GM12875 (cell line): ENCODE data around the gene IFNGR1.
"Not testable (repeated sequence)": the region's sequence is repeated elsewhere in the genome, so short reads cannot be mapped to it uniquely, and the experiment has no call there.

ENCODE experiments used
- H3K4me3 ChIP-seq: one replicate; pipeline ENCODE4 v1.5.1; 2011; ENCODE audit warnings: low read depth, low read length, control low read depth
- TF ChIP-seq, protein P1 (sequence below): IDR thresholded peaks from 2 replicates; pipeline ENCODE4 v1.5.1; 2011; ENCODE audit warnings: low read depth, mild to moderate bottlenecking, control low read depth, inconsistent platforms, low read length, moderate library complexity, borderline replicate concordance; ENCODE audit not compliant: insufficient read depth

Gene IFNGR1

DNA sequence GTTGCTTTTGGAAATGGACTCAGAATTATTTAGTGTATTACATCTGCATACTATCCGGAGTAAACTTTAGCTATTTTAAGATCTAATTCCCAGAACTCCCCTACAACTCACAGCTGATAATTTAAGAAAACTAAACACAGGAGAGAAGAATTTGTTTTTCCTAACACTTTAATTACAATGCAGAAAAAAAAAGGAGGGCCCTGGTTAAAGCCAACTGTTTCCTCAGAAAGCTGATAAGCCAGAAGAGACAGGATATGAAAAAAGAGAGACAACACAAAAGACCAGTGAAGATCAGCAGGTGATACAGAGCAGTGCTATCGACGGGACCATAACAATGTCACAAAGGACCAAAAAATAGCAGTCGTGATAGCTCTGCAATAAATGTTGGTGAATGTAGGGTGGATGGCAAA, 5.8 kb downstream of the IFNGR1 start:
- H3K4me3 ChIP-seq, result no peak overlapping the region
- TF ChIP-seq, protein P1, sequence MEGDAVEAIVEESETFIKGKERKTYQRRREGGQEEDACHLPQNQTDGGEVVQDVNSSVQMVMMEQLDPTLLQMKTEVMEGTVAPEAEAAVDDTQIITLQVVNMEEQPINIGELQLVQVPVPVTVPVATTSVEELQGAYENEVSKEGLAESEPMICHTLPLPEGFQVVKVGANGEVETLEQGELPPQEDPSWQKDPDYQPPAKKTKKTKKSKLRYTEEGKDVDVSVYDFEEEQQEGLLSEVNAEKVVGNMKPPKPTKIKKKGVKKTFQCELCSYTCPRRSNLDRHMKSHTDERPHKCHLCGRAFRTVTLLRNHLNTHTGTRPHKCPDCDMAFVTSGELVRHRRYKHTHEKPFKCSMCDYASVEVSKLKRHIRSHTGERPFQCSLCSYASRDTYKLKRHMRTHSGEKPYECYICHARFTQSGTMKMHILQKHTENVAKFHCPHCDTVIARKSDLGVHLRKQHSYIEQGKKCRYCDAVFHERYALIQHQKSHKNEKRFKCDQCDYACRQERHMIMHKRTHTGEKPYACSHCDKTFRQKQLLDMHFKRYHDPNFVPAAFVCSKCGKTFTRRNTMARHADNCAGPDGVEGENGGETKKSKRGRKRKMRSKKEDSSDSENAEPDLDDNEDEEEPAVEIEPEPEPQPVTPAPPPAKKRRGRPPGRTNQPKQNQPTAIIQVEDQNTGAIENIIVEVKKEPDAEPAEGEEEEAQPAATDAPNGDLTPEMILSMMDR, result no peak

DNA sequence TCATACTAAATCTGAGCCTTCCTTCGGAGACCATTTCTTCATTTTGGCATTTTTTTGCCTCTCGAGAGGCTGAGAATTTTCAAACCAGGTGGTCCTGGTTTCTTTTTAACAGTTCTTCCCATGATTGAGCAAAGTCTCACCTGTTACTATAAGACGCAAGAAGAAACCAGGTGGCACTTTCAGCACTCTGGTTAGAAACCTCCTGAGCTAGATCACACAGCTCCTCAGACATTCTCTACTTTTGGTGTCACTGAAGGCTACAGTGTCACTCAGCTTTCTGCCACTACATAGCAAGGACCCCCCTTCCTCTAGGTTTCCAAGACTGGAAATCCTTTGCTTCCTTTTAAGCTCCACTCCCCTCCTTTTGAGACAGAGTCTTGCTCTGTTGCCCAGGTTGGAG, 7.3 kb downstream of the IFNGR1 start:
- TF ChIP-seq, protein P1, result no peak
- no peak overlapping the region for H3K4me3 ChIP-seq

DNA sequence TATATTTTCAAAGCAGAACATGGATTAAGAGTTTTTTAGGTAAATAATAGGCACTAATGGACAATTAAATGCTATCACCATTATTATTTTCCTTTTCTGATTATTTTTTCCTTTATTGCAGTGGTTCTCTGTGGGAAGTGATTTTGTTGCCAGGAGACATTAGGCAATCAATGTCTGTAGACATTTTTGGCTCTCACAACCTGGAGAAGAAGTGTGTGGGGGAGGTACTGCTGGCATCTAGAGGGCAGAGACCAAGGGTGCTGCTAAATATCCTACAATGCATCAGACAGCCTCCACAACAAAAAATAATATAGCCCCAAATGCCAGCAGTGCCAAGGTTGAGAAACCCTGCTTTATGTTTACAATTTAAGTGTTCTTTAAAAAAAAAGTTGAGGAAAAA, 8.3 kb downstream of the IFNGR1 start:
- no peak overlapping the region for H3K4me3 ChIP-seq
- TF ChIP-seq, protein P1, result no peak

DNA sequence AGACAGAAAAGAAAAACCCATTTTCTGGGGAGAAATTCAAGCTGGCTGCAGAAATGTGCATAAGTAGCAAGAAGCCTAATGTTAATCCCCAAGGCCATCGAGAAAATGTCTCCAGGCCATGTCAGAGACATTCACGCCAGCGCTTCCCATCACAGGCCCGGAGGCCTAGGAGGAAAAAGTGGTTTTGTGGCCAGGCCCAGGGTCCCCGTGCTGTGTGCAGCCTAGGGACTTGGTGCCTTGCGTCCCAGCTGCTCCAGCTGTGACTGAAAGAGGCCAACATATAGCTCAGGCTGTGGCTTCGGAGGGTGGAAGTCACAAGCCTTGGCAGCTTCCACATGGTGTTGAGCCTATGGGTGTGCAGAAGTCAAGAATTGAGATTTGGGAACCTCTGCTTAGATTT, 10.9 kb downstream of the IFNGR1 start:
- H3K4me3 ChIP-seq, result no peak overlapping the region
- TF ChIP-seq, protein P1, result no peak

DNA sequence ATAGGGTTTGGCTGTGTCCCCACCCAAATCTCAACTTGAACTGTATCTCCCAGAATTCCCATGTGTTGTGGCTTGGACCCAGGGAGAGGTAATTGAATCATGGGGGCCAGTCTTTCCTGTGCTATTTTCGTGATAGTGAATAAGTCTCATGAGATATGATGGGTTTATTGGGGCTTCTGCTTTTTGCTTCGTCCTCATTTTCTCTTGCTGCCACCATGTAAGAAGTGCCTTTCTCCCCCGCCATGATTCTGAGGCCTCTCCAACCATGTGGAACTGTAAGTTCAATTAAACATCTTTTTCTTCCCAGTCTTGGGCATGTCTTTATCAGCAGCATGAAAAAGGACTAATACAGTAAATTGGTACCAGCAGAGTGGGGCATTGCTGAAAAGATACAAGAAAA, 11.7 kb downstream of the IFNGR1 start:
- not testable (repeated sequence) for H3K4me3 ChIP-seq

DNA sequence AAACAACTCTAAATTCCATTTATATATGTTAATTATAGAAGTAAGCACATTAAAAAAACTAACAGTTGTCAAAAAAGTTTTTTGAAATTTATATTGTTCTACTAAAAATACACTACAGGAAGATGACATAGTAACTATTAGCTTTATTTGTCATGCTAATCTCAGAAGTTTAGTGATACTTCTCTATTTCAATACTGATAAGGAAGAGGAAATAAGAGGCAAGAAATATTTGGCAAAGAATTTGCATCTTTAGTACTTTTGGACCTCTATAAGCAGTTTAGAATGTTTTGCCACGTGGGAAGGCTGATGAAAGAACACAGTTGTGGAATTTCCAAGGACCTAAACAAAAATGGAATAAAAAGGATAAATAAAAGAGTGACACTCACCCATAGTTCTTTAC, 12.6 kb downstream of the IFNGR1 start:
- H3K4me3 ChIP-seq, result no peak overlapping the region
- TF ChIP-seq, protein P1, result no peak

DNA sequence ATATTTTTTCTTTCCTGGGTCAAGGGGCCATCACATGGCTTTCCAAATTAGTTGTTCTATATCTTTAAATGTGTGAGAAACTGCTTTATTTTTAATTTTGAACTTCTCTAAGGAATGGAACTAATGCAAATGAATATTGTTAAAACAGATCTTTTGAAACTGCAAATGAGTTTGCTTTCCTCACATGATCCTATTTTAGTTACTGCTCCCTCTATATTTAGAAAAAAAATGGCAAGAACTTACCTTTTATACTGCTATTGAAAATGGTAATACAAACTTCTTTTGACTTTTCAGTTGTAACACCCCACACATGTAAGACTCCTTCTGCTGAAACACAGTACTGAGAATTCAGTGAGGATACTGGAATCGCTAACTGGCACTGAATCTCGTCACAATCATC, 15.9 kb downstream of the IFNGR1 start:
- TF ChIP-seq, protein P1, result no peak
- H3K4me3 ChIP-seq, result no peak overlapping the region

DNA sequence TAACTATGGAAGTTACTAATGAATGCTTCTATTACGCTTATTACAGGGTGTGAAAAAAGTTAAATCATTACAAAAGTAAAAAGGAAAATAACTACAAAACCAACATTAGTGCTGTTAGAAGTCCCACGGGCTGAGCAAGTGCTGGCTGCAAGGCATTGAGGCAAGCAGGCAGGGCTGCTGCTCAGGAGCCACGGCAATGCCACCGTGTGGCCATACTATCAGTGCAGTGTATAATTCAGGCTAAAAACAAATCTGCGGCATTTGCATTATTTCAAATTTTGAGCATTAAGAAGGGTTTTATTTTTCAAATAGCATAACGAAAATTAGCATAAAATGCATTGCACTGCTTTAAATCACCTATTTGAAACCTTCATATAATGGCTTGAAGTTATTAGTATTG, 17.1 kb downstream of the IFNGR1 start:
- TF ChIP-seq, protein P1, result 0 out of 2 replicates have a peak, but pooled peaks have one; percentile 16
- no peak overlapping the region for H3K4me3 ChIP-seq
